OCI-LY7 (cell line): Measurements from ENCODE around the gene PFKFB1. TPM values are rescaled to one million over a fixed set of nuclear protein-coding genes. Genes with fewer than 3 reads are reported as not detected.

Experiments used
- BruUV-seq: library from RNA; stranded (reverse); fragments of 400-500 nt; replicated peaks from 2 replicates; lab custom pipeline; 2021; lab: Mats Ljungman, UMichigan
- CTCF ChIA-PET: fragments of 300-600 bp; sonication (Branson Sonifier 250); formaldehyde crosslinking; loops from one replicate; lab custom pipeline; 2022; ENCODE audit warnings: antibody characterized with exemption; ENCODE audit not compliant: unreplicated experiment; lab: Charles Lee
- POLR2A ChIA-PET: fragments of 300-600 bp; sonication (Branson Sonifier 250); formaldehyde crosslinking; loops from one replicate; lab custom pipeline; 2022; ENCODE audit warnings: antibody characterized with exemption; lab: Charles Lee
- DNase-seq: peaks from one replicate; pipeline ENCODE4 v3.0.0-alpha.2; 2015; ENCODE audit warnings: low spot score
- H2AFZ ChIP-seq: fragments of 200-600 bp; sonication (generic), shearing (Covaris generic); 2 replicates; pipeline ENCODE4 v1.6.1; 2014; ENCODE audit warnings: mild to moderate bottlenecking, antibody characterized with exemption, low read length, moderate library complexity
- H3K27ac ChIP-seq: fragments of 200-600 bp; sonication (generic); 2 replicates; pipeline ENCODE4 v1.5.1; 2014; ENCODE audit warnings: mixed run types, low read depth, mild to moderate bottlenecking, moderate library complexity, low read length, inconsistent platforms; ENCODE audit not compliant: poor library complexity, severe bottlenecking
- H3K36me3 ChIP-seq: fragments of 200-600 bp; sonication (generic); 2 replicates; pipeline ENCODE4 v1.6.1; 2014; ENCODE audit warnings: mild to moderate bottlenecking, antibody characterized with exemption, low read length, moderate library complexity, mixed read lengths; ENCODE audit not compliant: insufficient read depth
- H3K4me1 ChIP-seq: fragments of 200-600 bp; sonication (generic); 2 replicates; pipeline ENCODE4 v1.5.1; 2014; ENCODE audit warnings: mild to moderate bottlenecking, low read length; ENCODE audit not compliant: insufficient read depth, poor library complexity, severe bottlenecking
- H3K4me2 ChIP-seq: fragments of 200-600 bp; sonication (generic); 2 replicates; pipeline ENCODE4 v1.6.1; 2014; ENCODE audit warnings: mild to moderate bottlenecking, low read length
- H3K4me3 ChIP-seq: fragments of 200-600 bp; sonication (generic); 2 replicates; pipeline ENCODE4 v1.5.1; 2014; ENCODE audit warnings: mild to moderate bottlenecking, low read depth, low read length; ENCODE audit not compliant: poor library complexity, severe bottlenecking
- H3K79me2 ChIP-seq: fragments of 200-600 bp; sonication (generic); 2 replicates; pipeline ENCODE4 v1.6.1; 2016; ENCODE audit warnings: low read depth, mild to moderate bottlenecking, low read length, moderate library complexity, mixed read lengths; ENCODE audit not compliant: insufficient read depth
- H3K9me2 ChIP-seq: fragments of 200-600 bp; sonication (generic); 2 replicates; pipeline ENCODE4 v1.6.1; 2016; ENCODE audit warnings: mild to moderate bottlenecking, low read length, mixed read lengths; ENCODE audit not compliant: insufficient read depth
- H3K9me3 ChIP-seq: fragments of 200-600 bp; sonication (generic); 2 replicates; pipeline ENCODE4 v1.6.1; 2014; ENCODE audit warnings: mild to moderate bottlenecking, mixed run types, low read length, mixed read lengths
- H4K20me1 ChIP-seq: fragments of 200-600 bp; sonication (generic); 2 replicates; pipeline ENCODE4 v1.6.1; 2014; ENCODE audit warnings: mild to moderate bottlenecking, antibody characterized with exemption, low read length, moderate library complexity, mixed read lengths; ENCODE audit not compliant: insufficient read depth
- EZH2phosphoT487 ChIP-seq: fragments of 200-600 bp; sonication (generic); IDR thresholded peaks from 2 replicates; pipeline ENCODE4 v1.6.1; 2018; ENCODE audit warnings: low read depth, borderline replicate concordance, mild to moderate bottlenecking, mixed run types, antibody characterized with exemption, low read length, moderate library complexity, mixed read lengths
- intact Hi-C: fragments of 100-400 bp; cut with micrococcal nuclease; formaldehyde crosslinking; loops from one replicate; pipeline ENCODE4 v1.10.0; 2022; ENCODE audit not compliant: unreplicated experiment
- total RNA-seq, 2 experiments: library from RNA; depleted of rRNA in 1 of 2; stranded (reverse); fragments of >200 nt in 1 of 2; shearing (Covaris generic) in 1 of 2; gene quantifications; 2 replicates each; pipeline ENCODE4 v1.2.3, GENCODE V29; 2014 to 2022
- TF ChIP-seq, protein P1 (sequence below): fragments of 200-600 bp; sonication (generic); conservative IDR thresholded peaks from 2 replicates; pipeline ENCODE4 v1.5.1; 2014; ENCODE audit warnings: mild to moderate bottlenecking, antibody characterized with exemption, low read length, moderate library complexity, mixed read lengths

PFKFB1 gene
- total RNA-seq, 2 experiments from 2014 or later, result 0.72 to 0.76 TPM

DNA sequence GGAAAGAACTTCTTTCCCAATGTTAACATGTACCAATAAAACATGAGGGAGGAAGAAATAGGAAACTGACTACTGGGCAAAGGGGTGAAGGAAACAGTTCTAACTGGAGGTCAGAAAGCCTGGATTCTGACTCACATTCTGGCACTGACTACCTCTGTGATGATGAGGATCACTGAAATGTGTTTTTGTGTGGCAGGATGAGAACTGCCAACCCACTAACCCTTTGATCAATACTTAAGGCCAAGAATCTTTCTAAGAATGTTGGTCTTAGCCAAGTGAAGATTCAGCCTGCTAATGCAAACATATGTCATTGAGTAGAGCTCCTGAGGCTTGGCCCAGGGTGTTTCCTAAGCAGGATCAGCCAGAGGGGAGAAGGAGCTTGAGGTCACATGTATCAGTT, 32.2 kb upstream of the PFKFB1 start:
- H3K27ac ChIP-seq, result no peak overlapping the region
- TF ChIP-seq EZH2phosphoT487, result no peak
- TF ChIP-seq, protein P1, sequence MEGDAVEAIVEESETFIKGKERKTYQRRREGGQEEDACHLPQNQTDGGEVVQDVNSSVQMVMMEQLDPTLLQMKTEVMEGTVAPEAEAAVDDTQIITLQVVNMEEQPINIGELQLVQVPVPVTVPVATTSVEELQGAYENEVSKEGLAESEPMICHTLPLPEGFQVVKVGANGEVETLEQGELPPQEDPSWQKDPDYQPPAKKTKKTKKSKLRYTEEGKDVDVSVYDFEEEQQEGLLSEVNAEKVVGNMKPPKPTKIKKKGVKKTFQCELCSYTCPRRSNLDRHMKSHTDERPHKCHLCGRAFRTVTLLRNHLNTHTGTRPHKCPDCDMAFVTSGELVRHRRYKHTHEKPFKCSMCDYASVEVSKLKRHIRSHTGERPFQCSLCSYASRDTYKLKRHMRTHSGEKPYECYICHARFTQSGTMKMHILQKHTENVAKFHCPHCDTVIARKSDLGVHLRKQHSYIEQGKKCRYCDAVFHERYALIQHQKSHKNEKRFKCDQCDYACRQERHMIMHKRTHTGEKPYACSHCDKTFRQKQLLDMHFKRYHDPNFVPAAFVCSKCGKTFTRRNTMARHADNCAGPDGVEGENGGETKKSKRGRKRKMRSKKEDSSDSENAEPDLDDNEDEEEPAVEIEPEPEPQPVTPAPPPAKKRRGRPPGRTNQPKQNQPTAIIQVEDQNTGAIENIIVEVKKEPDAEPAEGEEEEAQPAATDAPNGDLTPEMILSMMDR, result no peak
- ChIA-PET CTCF (no interaction called here), POLR2A (no interaction called here)
- no peaks in the 10 kb centered on the region for H3K79me2 ChIP-seq
- no peaks in the 10 kb centered on the region for H3K4me1 ChIP-seq
- H3K4me3 ChIP-seq, result no peak overlapping the region
- DNase-seq, result no peak
- BruUV-seq, result no TSS peak
- H4K20me1 ChIP-seq, result no peaks in the 10 kb centered on the region
- intact Hi-C loops, result no loop called here
- no peak overlapping the region for H3K4me2 ChIP-seq
- no peak overlapping the region for H2AFZ ChIP-seq
- H3K9me3 ChIP-seq, result no peaks in the 10 kb centered on the region
- no peaks in the 10 kb centered on the region for H3K36me3 ChIP-seq
- H3K9me2 ChIP-seq, result no peaks in the 10 kb centered on the region

DNA sequence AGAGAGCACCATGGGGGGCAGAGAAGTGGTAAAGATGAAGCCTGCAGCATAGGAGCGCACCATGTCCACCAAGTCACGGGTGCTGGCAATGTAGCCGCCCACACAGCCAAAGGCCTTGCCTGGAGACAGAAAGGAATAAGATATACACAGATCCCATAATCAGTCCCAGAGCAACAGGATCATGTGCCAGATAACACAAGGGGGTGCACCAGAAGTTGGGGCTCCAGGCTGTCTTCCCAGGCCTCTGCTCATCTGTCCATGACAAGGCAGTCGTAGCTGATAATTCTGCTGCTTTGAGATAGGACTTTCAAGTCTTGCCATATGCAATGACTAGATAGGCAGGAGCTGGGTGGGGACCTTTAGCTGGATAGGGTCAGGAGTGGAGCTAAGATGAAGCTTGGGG, 20.9 kb upstream of the PFKFB1 start:
- no peak overlapping the region for H3K4me3 ChIP-seq
- no peaks in the 10 kb centered on the region for H3K36me3 ChIP-seq
- no peak overlapping the region for H3K27ac ChIP-seq
- no peak for DNase-seq
- POLR2A ChIA-PET, result no interaction called here
- BruUV-seq, result no TSS peak
- intact Hi-C loops, result no loop called here
- no peaks in the 10 kb centered on the region for H3K9me3 ChIP-seq
- no peaks in the 10 kb centered on the region for H3K79me2 ChIP-seq
- TF ChIP-seq EZH2phosphoT487, result no peak
- TF ChIP-seq, protein P1, result no peak
- no peaks in the 10 kb centered on the region for H3K9me2 ChIP-seq
- H2AFZ ChIP-seq, result no peak overlapping the region
- H3K4me1 ChIP-seq, result no peaks in the 10 kb centered on the region
- H3K4me2 ChIP-seq, result no peak overlapping the region
- H4K20me1 ChIP-seq, result no peaks in the 10 kb centered on the region
- CTCF ChIA-PET, result no interaction called here

DNA sequence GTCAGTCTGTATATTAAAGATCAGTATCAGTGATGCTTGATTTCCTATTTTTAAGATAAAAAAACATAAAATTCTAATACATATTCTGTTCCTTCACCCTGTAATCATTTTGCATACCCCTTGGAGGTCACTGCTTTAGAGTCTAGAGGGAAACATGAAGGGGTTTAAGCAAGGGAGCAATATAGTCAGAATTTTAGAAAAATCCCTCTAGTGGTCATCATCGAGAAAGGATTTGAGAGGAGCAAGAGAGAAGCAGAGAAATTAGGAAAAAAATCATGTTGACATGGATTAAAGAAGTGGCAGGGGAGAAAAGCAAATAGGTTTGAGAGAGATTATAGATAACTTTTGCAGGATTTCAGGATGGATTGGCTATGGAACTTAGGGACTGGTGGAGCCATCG, 17.3 kb upstream of the PFKFB1 start:
- intact Hi-C loops, result no loop called here
- H3K4me3 ChIP-seq, result no peak overlapping the region
- no peaks in the 10 kb centered on the region for H3K9me2 ChIP-seq
- H3K36me3 ChIP-seq, result peaks cover 12% of the 10 kb centered on the region; the same call in 1 of the 2 replicates
- no peak overlapping the region for H3K4me2 ChIP-seq
- TF ChIP-seq, protein P1, result peak; percentile 59
- no peak for TF ChIP-seq EZH2phosphoT487
- BruUV-seq, result no TSS peak
- H3K79me2 ChIP-seq, result no peaks in the 10 kb centered on the region
- H3K27ac ChIP-seq, result no peak overlapping the region
- no peaks in the 10 kb centered on the region for H3K9me3 ChIP-seq
- no peak overlapping the region for H2AFZ ChIP-seq
- no peaks in the 10 kb centered on the region for H3K4me1 ChIP-seq
- no peaks in the 10 kb centered on the region for H4K20me1 ChIP-seq
- DNase-seq, result peak; percentile 3
- ChIA-PET POLR2A (interaction anchor here (0.9 to 2.3 kb wide), 2 partner anchors 11 to 321 kb away, joined by 3 to 7 read pairs; partner anchors contain the start of gene APEX2), CTCF (no interaction called here)
